SK-N-SH treated with all-trans-retinoic acid at 6 μM for 48 hours (cell line): Measurements from ENCODE around the gene GPR183.

Experiments
- ATAC-seq: fragments of 200-7000 bp; cut with Tn5 transposase; 3 replicates; pipeline ENCODE4 v1.9.1; 2020; ENCODE audit warnings: mild to moderate bottlenecking, moderate library complexity
- ARNTL ChIP-seq: fragments of 450-650 bp; formaldehyde crosslinking; IDR thresholded peaks from 2 replicates; pipeline ENCODE4 v1.5.0; 2020; ENCODE audit warnings: low read depth, mild to moderate bottlenecking, moderate library complexity, borderline replicate concordance
- BACH2 ChIP-seq: fragments of 250-450 bp; sonication (Bioruptor Pico); IDR thresholded peaks from 2 replicates; pipeline ENCODE4 v1.9.0; 2021; ENCODE audit warnings: mild to moderate bottlenecking, borderline replicate concordance
- CREB5 ChIP-seq: fragments of 250-450 bp; sonication (Bioruptor Pico); IDR thresholded peaks from 2 replicates; pipeline ENCODE4 v1.5.1; 2020; ENCODE audit warnings: low read depth, mild to moderate bottlenecking, moderate library complexity
- CSDC2 ChIP-seq: fragments of 250-450 bp; sonication (Bioruptor Pico); IDR thresholded peaks from 2 replicates; pipeline ENCODE4 v1.5.0; 2020; ENCODE audit warnings: mild to moderate bottlenecking, moderate library complexity
- CSRNP3 ChIP-seq: fragments of 250-450 bp; sonication (Bioruptor Pico); IDR thresholded peaks from 2 replicates; pipeline ENCODE4 v1.5.1; 2021; ENCODE audit warnings: mild to moderate bottlenecking, moderate library complexity
- ESRRG ChIP-seq: fragments of 250-450 bp; sonication (Bioruptor Pico); IDR thresholded peaks from 2 replicates; pipeline ENCODE4 v1.6.1; 2021; ENCODE audit warnings: mild to moderate bottlenecking
- GLIS3 ChIP-seq: fragments of 250-450 bp; sonication (Bioruptor Pico); IDR thresholded peaks from 2 replicates; pipeline ENCODE4 v1.5.0; 2020; ENCODE audit warnings: mild to moderate bottlenecking, moderate library complexity
- ISL1 ChIP-seq: fragments of 250-450 bp; sonication (Bioruptor Pico); IDR thresholded peaks from 2 replicates; pipeline ENCODE4 v2.1.2; 2022; ENCODE audit warnings: mild to moderate bottlenecking, moderate library complexity
- OSR1 ChIP-seq: fragments of 250-450 bp; sonication (Bioruptor Pico); IDR thresholded peaks from 2 replicates; pipeline ENCODE4 v1.8.0; 2022; ENCODE audit warnings: moderate library complexity, mild to moderate bottlenecking, inconsistent platforms
- PPARA ChIP-seq: fragments of 250-450 bp; sonication (Bioruptor Pico); IDR thresholded peaks from 2 replicates; pipeline ENCODE4 v1.5.0; 2020; ENCODE audit warnings: mild to moderate bottlenecking, borderline replicate concordance
- RARB ChIP-seq: fragments of 250-450 bp; sonication (Bioruptor Pico); IDR thresholded peaks from 2 replicates; pipeline ENCODE4 v1.8.0; 2021; ENCODE audit warnings: mild to moderate bottlenecking, moderate library complexity
- SNAI2 ChIP-seq: fragments of 250-450 bp; sonication (Bioruptor Pico); IDR thresholded peaks from 2 replicates; pipeline ENCODE4 v1.5.0; 2020; ENCODE audit warnings: mild to moderate bottlenecking, moderate library complexity
- TCF4 ChIP-seq: fragments of 250-450 bp; sonication (Bioruptor Pico); IDR thresholded peaks from 2 replicates; pipeline ENCODE4 v1.8.0; 2021; ENCODE audit warnings: mild to moderate bottlenecking, moderate library complexity, borderline replicate concordance
- TOX ChIP-seq: fragments of 250-450 bp; sonication (Bioruptor Pico); IDR thresholded peaks from 2 replicates; pipeline ENCODE4 v1.8.0; 2021; ENCODE audit warnings: mild to moderate bottlenecking, moderate library complexity, borderline replicate concordance
- ZC3H10 ChIP-seq: fragments of 250-450 bp; sonication (Bioruptor Pico); IDR thresholded peaks from 2 replicates; pipeline ENCODE4 v1.5.1; 2021; ENCODE audit warnings: mild to moderate bottlenecking, moderate library complexity
- ZFP3 ChIP-seq: fragments of 250-450 bp; sonication (Bioruptor Pico); IDR thresholded peaks from 2 replicates; pipeline ENCODE4 v1.5.0; 2020; ENCODE audit warnings: mild to moderate bottlenecking, moderate library complexity
- ZFP30 ChIP-seq: fragments of 450-650 bp; formaldehyde crosslinking; IDR thresholded peaks from 2 replicates; pipeline ENCODE4 v1.5.0; 2022; ENCODE audit warnings: mild to moderate bottlenecking, moderate library complexity
- ZNF565 ChIP-seq: fragments of 450-650 bp; formaldehyde crosslinking; conservative IDR thresholded peaks from 2 replicates; pipeline ENCODE4 v1.5.0; 2020; ENCODE audit warnings: low read depth, mild to moderate bottlenecking, moderate library complexity
- ZNF8 ChIP-seq: fragments of 450-650 bp; formaldehyde crosslinking; IDR thresholded peaks from 2 replicates; pipeline ENCODE4 v1.5.0; 2020; ENCODE audit warnings: mild to moderate bottlenecking, moderate library complexity
- TF ChIP-seq, protein P1 (sequence below): fragments of 250-450 bp; sonication (Bioruptor Pico); IDR thresholded peaks from 2 replicates; pipeline ENCODE4 v1.5.0; 2020; ENCODE audit warnings: mild to moderate bottlenecking, moderate library complexity
- TF ChIP-seq, protein P2 (sequence below): fragments of 250-450 bp; sonication (Bioruptor Pico); IDR thresholded peaks from 2 replicates; pipeline ENCODE4 v1.8.0; 2020; ENCODE audit warnings: mild to moderate bottlenecking, moderate library complexity, borderline replicate concordance
- TF ChIP-seq, protein P3 (sequence below): fragments of 250-450 bp; sonication (Bioruptor Pico); IDR thresholded peaks from 2 replicates; pipeline ENCODE4 v1.8.0; 2021; ENCODE audit warnings: low read depth, mild to moderate bottlenecking, moderate library complexity, borderline replicate concordance

The GPR183 gene

DNA sequence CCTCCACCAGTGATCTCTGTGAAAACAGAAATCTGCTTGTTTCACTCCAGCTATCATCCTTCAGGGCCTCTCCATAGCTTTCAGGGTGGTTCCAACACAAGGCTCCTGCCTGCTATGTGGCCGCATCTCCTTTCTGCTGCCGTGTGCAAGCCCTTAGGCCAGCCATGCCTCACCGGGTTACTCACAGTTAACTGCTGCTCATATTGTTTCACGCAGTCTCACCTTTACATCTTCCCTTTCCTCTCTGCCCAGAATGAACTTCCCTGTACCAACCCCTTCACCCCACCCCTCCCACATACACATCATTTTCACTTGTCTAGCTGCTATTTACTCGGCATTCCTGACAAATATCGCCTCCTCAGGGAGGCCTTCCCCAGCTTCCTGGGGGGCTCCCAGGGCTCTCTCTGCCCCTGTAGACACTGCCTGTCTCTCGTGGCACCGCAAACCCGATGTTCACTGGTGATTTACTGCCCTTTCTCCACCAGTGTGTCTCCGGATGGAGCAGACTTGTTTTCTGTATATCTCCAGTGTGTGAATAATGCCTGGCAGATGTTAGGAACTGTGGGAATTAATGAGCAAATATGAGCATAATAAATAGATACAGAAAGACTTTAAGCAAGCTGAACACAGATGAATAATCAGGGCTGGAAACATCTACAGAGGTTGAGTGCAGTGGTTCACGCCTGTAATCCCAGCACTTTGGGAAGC lies 39.3 kb upstream of the GPR183 start:
- ATAC-seq, result no peak
- TF ChIP-seq, protein P1, sequence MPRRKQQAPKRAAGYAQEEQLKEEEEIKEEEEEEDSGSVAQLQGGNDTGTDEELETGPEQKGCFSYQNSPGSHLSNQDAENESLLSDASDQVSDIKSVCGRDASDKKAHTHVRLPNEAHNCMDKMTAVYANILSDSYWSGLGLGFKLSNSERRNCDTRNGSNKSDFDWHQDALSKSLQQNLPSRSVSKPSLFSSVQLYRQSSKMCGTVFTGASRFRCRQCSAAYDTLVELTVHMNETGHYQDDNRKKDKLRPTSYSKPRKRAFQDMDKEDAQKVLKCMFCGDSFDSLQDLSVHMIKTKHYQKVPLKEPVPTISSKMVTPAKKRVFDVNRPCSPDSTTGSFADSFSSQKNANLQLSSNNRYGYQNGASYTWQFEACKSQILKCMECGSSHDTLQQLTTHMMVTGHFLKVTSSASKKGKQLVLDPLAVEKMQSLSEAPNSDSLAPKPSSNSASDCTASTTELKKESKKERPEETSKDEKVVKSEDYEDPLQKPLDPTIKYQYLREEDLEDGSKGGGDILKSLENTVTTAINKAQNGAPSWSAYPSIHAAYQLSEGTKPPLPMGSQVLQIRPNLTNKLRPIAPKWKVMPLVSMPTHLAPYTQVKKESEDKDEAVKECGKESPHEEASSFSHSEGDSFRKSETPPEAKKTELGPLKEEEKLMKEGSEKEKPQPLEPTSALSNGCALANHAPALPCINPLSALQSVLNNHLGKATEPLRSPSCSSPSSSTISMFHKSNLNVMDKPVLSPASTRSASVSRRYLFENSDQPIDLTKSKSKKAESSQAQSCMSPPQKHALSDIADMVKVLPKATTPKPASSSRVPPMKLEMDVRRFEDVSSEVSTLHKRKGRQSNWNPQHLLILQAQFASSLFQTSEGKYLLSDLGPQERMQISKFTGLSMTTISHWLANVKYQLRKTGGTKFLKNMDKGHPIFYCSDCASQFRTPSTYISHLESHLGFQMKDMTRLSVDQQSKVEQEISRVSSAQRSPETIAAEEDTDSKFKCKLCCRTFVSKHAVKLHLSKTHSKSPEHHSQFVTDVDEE (CRISPR knock-in tag), result no peak
- TF ChIP-seq ZNF8 (CRISPR knock-in tag) (no peak), ZNF565 (CRISPR knock-in tag) (no peak), BACH2 (CRISPR knock-in tag) (no peak)

DNA sequence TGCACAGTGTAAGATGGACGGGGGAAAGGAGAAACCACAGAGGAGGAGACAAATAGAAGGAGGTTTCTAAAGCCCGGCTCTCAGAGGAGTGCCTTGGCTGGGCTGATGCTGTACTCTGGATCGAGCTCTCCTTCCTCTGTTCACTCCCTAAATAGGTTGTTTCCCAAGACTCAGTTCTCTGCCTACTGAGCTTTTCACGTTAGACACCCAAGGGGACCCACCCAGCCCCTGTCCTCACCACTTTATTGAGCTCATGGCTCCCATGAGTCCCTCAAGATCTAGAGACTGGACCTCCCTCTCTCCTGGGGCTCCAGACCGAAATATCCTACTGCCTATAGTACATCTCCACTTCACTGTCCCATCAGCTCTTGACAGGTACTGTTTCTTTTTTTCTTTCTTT lies 38.1 kb upstream of the GPR183 start:
- TF ChIP-seq CSRNP3 (no peak), TOX (no peak), OSR1 (no peak), ESRRG (no peak), ISL1 (CRISPR knock-in tag) (no peak), GLIS3 (CRISPR knock-in tag) (no peak), ARNTL (CRISPR knock-in tag) (no peak), SNAI2 (CRISPR knock-in tag) (no peak), ZNF8 (CRISPR knock-in tag) (no peak), PPARA (CRISPR knock-in tag) (no peak), ZC3H10 (CRISPR knock-in tag) (no peak), TCF4 (CRISPR knock-in tag) (no peak), ZNF565 (CRISPR knock-in tag) (no peak), BACH2 (CRISPR knock-in tag) (no peak), ZFP3 (no peak), ZFP30 (no peak), CREB5 (CRISPR knock-in tag) (no peak), CSDC2 (CRISPR knock-in tag) (no peak)
- TF ChIP-seq, protein P2, sequence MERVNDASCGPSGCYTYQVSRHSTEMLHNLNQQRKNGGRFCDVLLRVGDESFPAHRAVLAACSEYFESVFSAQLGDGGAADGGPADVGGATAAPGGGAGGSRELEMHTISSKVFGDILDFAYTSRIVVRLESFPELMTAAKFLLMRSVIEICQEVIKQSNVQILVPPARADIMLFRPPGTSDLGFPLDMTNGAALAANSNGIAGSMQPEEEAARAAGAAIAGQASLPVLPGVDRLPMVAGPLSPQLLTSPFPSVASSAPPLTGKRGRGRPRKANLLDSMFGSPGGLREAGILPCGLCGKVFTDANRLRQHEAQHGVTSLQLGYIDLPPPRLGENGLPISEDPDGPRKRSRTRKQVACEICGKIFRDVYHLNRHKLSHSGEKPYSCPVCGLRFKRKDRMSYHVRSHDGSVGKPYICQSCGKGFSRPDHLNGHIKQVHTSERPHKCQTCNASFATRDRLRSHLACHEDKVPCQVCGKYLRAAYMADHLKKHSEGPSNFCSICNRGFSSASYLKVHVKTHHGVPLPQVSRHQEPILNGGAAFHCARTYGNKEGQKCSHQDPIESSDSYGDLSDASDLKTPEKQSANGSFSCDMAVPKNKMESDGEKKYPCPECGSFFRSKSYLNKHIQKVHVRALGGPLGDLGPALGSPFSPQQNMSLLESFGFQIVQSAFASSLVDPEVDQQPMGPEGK (CRISPR knock-in tag), result no peak
- no peak for ATAC-seq

DNA sequence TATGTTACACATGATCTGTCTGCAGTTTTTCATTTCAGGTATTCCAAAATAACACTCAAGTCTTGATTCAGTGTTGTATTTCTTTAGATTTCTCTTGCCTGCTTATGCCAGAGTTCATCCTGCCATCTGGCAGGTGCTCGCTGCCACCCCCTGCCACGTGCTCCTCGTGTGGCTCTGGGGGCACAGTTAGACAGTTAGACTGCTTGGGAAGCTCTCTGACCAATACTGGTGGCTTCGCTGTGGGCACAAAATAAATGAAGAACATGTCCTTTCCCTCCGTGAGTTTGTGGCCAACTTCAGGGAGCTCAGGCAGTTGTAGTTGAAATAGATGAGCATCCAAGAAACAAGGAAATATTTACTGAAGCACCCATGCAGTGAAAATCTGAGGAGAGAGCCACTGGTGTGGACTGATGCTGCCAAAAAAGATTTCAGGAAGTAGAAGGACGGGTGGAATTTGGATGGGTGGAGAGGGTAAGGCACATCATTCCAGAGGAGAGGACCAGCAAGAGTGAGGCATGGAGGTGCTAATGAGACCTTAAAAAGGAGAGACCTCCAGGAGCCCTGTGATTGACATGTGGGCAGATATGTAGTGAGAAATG lies 37.5 kb upstream of the GPR183 start:
- ATAC-seq, result no peak
- no peak for TF ChIP-seq OSR1
- no peak for TF ChIP-seq ARNTL (CRISPR knock-in tag)
- no peak for TF ChIP-seq BACH2 (CRISPR knock-in tag)
- TF ChIP-seq, protein P1 (CRISPR knock-in tag), result no peak
- TF ChIP-seq, protein P3, sequence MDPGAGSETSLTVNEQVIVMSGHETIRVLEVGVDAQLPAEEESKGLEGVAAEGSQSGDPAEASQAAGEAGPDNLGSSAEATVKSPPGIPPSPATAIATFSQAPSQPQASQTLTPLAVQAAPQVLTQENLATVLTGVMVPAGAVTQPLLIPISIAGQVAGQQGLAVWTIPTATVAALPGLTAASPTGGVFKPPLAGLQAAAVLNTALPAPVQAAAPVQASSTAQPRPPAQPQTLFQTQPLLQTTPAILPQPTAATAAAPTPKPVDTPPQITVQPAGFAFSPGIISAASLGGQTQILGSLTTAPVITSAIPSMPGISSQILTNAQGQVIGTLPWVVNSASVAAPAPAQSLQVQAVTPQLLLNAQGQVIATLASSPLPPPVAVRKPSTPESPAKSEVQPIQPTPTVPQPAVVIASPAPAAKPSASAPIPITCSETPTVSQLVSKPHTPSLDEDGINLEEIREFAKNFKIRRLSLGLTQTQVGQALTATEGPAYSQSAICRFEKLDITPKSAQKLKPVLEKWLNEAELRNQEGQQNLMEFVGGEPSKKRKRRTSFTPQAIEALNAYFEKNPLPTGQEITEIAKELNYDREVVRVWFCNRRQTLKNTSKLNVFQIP (CRISPR knock-in tag), result no peak
- no peak for TF ChIP-seq PPARA (CRISPR knock-in tag)
- TF ChIP-seq ZFP30, result no peak
- no peak for TF ChIP-seq TOX
- TF ChIP-seq RARB (CRISPR knock-in tag), result no peak
- TF ChIP-seq, protein P2 (CRISPR knock-in tag), result no peak
- TF ChIP-seq ESRRG, result no peak
- TF ChIP-seq ISL1 (CRISPR knock-in tag), result no peak
- TF ChIP-seq SNAI2 (CRISPR knock-in tag), result no peak
- no peak for TF ChIP-seq ZFP3
